Body of pancreas (tissue), 4 donors: ENCODE data around the gene FTH1. TPM values are rescaled to one million over a fixed set of nuclear protein-coding genes. Genes with fewer than 3 reads are reported as not detected.
A peak's percentile ranks its signal among the peaks of the same experiment; 100 is the strongest.
"Not testable (repeated sequence)": the region's sequence is repeated elsewhere in the genome, so short reads cannot be mapped to it uniquely, and the experiment has no call there.

Experiments used
- ATAC-seq: fragments of 150-250 bp; one replicate; pipeline ENCODE4 v1.9.1; 2016
- DNase-seq, 4 donors: peaks; one replicate each; pipeline ENCODE4 v3.0.0-alpha.2; 2019
- H3K27ac ChIP-seq, 4 donors: fragments of 200-600 bp; sonication (generic); 1 replicate in 3 of 4; 2 replicates in 1 of 4; pipeline versions ENCODE4 v1.5.1 to v1.6.1; 2016 to 2019; ENCODE audit warnings: mild to moderate bottlenecking in 1 of 4, mixed read lengths in 1 of 4, moderate library complexity in 1 of 4
- H3K27me3 ChIP-seq, 2 donors: fragments of 200-600 bp; sonication (generic); one replicate each; pipeline ENCODE4 v1.6.0; 2016; ENCODE audit warnings: mild to moderate bottlenecking in 1 of 2
- H3K36me3 ChIP-seq, 2 donors: fragments of 200-600 bp; sonication (generic); replicated peaks in 1 of 2; 2 replicates each; pipeline ENCODE4 v1.5.1; 2016; ENCODE audit warnings: low read depth in 2 of 2; ENCODE audit not compliant: insufficient read depth in 1 of 2
- H3K4me1 ChIP-seq: fragments of 200-600 bp; sonication (generic); one replicate; pipeline ENCODE4 v1.6.0; 2016
- H3K4me3 ChIP-seq, 2 donors: fragments of 200-600 bp; sonication (generic); 1 replicate in 1 of 2; 2 replicates in 1 of 2; pipeline ENCODE4 v1.5.1; 2016 to 2019
- H3K9me3 ChIP-seq, 3 donors: fragments of 200-600 bp; sonication (generic); 1 replicate in 2 of 3; 2 replicates in 1 of 3; pipeline ENCODE4 v1.5.1; 2016
- POLR2A ChIP-seq, 3 donors: fragments of 450-650 bp; IDR thresholded peaks; one replicate each; pipeline ENCODE4 v1.6.1; 2016; ENCODE audit warnings: antibody characterized with exemption in 3 of 3, mild to moderate bottlenecking in 2 of 3
- WGBS, 2 donors: methylation state at CpG; one replicate each; pipeline ENCODE4 v1.1.5; 2017; 5-methylcytosine and 5-hydroxymethylcytosine counted together
- intact Hi-C: fragments of 100-400 bp; cut with DNase I; formaldehyde crosslinking; loops from one replicate; pipeline ENCODE4 v1.15.1; 2023
- total RNA-seq, 2 donors: library from RNA; depleted of rRNA; stranded (reverse); fragments of >200 nt; gene quantifications; one replicate each; pipeline ENCODE4 v1.1.0, GENCODE V29; 2016
- TF ChIP-seq, protein P1 (sequence below), 7 experiments: fragments of 450-650 bp in 4 of 7; fragments of 200-600 bp in 3 of 7; sonication (generic) in 3 of 7; IDR thresholded peaks; one replicate each; pipeline ENCODE4 v1.5.1; 2016 to 2019; ENCODE audit warnings: antibody characterized with exemption in 7 of 7

Gene FTH1
- total RNA-seq, 2 donors from 2014 or later = 1,333 to 1,363 TPM

DNA sequence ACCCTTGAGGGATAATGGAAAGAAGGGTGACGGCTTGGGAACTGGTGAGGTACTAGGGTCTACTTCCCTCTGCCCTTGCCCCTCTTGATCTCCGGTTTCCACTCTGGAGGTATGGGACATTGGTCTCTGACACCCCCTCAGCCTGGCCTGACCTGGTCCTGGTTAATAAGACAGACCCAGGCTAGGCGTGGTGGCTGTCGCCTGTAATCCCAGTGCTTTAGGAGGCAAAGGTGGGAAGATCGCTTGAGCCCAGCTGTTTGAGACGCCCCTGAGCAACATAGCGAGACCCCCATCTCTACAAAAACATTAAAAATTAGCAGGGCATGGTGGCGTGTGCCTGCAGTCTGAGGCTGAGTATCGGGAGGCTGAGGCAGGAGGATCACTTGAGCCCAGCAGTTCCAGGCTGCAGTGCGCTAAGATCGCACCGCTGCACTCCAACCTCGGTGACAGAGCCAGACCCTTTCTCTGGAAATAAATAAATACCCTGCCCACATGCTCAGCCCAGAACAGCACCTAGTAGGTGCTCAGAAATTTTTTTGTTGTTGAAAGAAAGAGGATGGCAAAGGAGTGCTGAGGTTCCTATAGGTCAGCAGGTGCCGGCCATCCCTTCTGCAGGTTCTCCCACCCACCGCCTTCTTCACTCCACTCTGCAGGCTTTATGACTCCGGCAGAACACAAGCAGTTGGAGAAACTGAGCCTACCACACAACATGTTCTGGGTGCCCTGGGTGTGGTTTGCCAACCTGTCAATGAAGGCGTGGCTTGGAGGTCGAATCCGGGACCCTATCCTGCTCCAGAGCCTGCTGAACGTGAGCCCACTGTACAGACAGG is 11.0 kb downstream of the FTH1 start:
- no peak overlapping the region for H3K4me3 ChIP-seq

DNA sequence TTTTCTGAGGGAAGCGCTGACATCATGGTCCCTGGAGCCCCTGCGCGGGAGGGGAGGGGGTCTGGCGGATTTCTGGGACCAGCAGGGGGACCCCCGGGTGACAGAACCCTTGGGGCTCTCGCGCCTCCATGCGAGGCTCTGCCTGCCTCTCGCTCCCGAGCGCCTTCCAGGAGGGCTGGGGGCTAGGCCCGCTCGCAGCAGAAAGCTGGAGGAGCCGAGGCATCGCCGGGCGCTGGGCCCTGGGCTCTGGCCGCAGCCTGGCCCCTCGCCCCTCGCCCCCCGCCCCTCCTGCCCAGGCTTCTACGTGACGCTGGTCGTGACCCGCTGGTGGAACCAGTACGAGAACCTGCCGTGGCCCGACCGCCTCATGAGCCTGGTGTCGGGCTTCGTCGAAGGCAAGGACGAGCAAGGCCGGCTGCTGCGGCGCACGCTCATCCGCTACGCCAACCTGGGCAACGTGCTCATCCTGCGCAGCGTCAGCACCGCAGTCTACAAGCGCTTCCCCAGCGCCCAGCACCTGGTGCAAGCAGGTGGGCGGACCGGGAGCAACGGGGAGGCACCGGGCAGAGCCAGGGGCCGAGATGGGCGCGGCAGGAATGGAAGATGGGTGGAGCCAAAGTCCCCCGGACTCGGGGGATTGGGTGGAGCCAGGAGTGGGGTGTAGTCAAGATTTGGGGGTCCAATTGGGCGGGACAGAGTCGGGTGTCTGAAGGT is 11.9 kb downstream of the FTH1 start:
- no peak overlapping the region for H3K4me3 ChIP-seq
- WGBS, 2 donors = 10 to 19% methylated on average over 10 to 49 of the region's 56 CpGs
- TF ChIP-seq, protein P1, sequence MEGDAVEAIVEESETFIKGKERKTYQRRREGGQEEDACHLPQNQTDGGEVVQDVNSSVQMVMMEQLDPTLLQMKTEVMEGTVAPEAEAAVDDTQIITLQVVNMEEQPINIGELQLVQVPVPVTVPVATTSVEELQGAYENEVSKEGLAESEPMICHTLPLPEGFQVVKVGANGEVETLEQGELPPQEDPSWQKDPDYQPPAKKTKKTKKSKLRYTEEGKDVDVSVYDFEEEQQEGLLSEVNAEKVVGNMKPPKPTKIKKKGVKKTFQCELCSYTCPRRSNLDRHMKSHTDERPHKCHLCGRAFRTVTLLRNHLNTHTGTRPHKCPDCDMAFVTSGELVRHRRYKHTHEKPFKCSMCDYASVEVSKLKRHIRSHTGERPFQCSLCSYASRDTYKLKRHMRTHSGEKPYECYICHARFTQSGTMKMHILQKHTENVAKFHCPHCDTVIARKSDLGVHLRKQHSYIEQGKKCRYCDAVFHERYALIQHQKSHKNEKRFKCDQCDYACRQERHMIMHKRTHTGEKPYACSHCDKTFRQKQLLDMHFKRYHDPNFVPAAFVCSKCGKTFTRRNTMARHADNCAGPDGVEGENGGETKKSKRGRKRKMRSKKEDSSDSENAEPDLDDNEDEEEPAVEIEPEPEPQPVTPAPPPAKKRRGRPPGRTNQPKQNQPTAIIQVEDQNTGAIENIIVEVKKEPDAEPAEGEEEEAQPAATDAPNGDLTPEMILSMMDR (IDR thresholded peaks at IDR 0.05) = no peak
- no peak for TF ChIP-seq POLR2A (IDR thresholded peaks at IDR 0.05)
- ATAC-seq = peak; percentile 8
- peak overlapping the region; percentile 4 to 66 (median 36) for H3K27ac ChIP-seq
- no peaks in the 10 kb centered on the region for H3K36me3 ChIP-seq
- H3K4me1 ChIP-seq = peaks cover 13% of the 10 kb centered on the region
- intact Hi-C loops = no loop called here
- no peaks in the 10 kb centered on the region for H3K9me3 ChIP-seq
- no peaks in the 10 kb centered on the region for H3K27me3 ChIP-seq
- DNase-seq = no peak

More for the DNA sequence above, 11.0 kb downstream of the FTH1 start:
- no peak for TF ChIP-seq POLR2A (IDR thresholded peaks at IDR 0.05)
- TF ChIP-seq, protein P1 (IDR thresholded peaks at IDR 0.05) = no peak
- Histone ChIP-seq H3K36me3 (no peaks in the 10 kb centered on the region), H3K9me3 (no peaks in the 10 kb centered on the region), H3K27me3 (no peaks in the 10 kb centered on the region), H3K27ac (no peak overlapping the region), H3K4me1 (peaks cover 18% of the 10 kb centered on the region)
- WGBS, 2 donors = 92 to 94% methylated on average over 17 to 18 of the region's 20 CpGs
- peak in 1 of 4 donors; percentile 9 for DNase-seq
- intact Hi-C loops = no loop called here
- ATAC-seq = no peak

DNA sequence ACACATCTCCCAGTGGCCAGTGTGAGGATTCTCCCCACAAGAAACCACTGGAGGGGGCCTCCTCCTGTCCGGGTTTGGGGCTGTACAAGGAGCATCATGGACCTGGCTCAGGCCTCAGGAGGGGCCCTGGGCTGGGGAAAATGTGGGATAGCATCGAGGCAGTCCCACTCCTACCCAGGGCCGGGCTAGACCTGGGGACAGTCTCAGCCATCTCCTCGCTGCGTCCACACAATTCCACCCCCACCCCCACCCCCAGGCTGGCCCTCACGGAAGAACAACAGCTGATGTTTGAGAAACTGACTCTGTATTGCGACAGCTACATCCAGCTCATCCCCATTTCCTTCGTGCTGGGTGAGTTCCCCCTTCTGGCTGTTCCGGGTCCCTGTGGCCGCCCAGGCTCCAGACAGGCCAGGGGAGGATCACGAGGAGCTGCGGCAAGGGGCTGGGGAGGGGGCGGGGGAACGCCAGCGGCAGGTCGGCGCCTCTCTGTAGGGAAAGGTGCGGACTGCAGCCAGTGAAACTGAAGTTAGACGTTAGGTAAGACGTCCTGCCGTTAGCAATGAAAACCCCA is 12.5 kb downstream of the FTH1 start:
- Histone ChIP-seq H3K27ac (peak overlapping the region; percentile 4 to 66 (median 36)), H3K9me3 (no peaks in the 10 kb centered on the region), H3K27me3 (no peaks in the 10 kb centered on the region), H3K4me1 (peaks cover 16% of the 10 kb centered on the region), H3K4me3 (no peak overlapping the region), H3K36me3 (no peaks in the 10 kb centered on the region)
- intact Hi-C loops = no loop called here
- ATAC-seq (peak; percentile 64), DNase-seq (peak in 2 of 4 donors; percentile 45 to 77)
- 23 to 24% methylated on average over 15 to 21 of the region's 21 CpGs for WGBS, 2 donors
- peak in 1 of 3 donors; percentile 26 for TF ChIP-seq POLR2A (IDR thresholded peaks at IDR 0.05)
- TF ChIP-seq, protein P1 (IDR thresholded peaks at IDR 0.05) = no peak

DNA sequence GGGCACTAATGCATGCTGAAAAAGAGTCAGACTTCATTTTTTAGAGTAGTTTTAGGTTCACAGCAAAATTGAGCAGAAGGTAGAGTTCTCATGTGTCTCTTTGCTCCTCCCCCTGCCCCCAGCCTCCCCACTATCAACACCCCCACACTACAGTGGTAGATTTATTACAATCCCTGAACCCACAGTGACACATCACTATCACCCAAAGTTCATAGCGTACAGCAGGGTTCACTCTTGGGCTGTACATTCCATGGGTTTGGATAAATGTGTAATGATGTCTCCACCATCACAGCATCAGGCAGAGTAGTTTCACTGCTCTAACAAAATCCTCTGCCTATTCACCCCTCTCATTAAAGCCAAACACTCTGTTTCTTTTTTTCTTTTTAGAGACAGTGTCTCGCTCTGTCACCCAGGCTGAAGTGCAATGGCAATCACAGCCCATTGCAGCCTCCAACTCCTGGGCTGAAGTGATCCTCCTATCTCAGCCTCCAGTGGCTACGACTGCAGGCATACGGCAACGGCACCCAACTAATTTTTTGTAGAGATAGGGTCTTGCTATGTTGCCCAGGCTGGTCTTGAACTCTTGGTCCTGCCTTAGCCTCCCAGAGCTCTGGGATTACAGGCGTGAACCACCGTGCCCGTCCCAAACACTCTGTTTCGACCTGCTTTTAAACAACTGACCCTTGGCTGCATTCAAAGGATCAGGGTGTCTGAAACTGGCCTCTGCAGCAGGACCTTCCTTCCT is 13.2 kb downstream of the FTH1 start:
- TF ChIP-seq, protein P1 (IDR thresholded peaks at IDR 0.05) = peak in 1 of 7 experiments; percentile 31
- TF ChIP-seq POLR2A (IDR thresholded peaks at IDR 0.05) = no peak
- H3K36me3 ChIP-seq = no peaks in the 10 kb centered on the region
- ATAC-seq (no peak), DNase-seq (no peak)
- no peak overlapping the region for H3K4me3 ChIP-seq
- H3K4me1 ChIP-seq = peaks cover 22% of the 10 kb centered on the region
- intact Hi-C loops = no loop called here
- H3K9me3 ChIP-seq = no peaks in the 10 kb centered on the region
- peak overlapping the region in 2 of 4 donors; percentile 43 to 66 for H3K27ac ChIP-seq
- no peaks in the 10 kb centered on the region for H3K27me3 ChIP-seq
- WGBS, 2 donors = 92 to 96% methylated on average over 9 of the region's 9 CpGs

DNA sequence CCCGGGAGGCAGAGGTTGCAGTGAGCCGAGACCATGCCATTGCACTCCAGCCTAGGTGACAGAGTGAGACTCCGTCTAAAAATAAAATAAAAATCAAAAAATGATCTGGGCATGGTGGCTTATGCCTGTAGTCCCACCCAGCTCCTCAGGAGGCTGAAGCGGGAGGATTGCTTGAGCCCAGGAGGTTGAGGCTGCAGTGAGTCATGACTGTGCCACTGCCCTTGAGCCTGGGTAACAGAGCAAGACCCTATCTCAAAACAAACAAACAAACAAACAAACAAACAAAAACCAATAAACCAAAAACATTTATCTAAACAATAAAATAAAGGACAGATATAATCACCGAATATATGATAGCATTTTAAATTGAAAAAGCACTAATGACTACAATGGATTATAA is 13.8 kb downstream of the FTH1 start:
- H3K27me3 ChIP-seq, H3K9me3 ChIP-seq, intact Hi-C loops, H3K4me3 ChIP-seq, DNase-seq, ATAC-seq, H3K27ac ChIP-seq, H3K36me3 ChIP-seq: not testable (repeated sequence)
- 88 to 91% methylated on average over 5 of the region's 5 CpGs for WGBS, 2 donors
- peaks cover 29% of the 10 kb centered on the region for H3K4me1 ChIP-seq
